Measurements from ENCODE around the gene CDC14B. TPM values are rescaled to one million over a fixed set of nuclear protein-coding genes. Genes with fewer than 3 reads are reported as not detected.

The CDC14B gene
- total RNA-seq, 2 donors from 2014 or later: 1.5 to 2.6 TPM

DNA sequence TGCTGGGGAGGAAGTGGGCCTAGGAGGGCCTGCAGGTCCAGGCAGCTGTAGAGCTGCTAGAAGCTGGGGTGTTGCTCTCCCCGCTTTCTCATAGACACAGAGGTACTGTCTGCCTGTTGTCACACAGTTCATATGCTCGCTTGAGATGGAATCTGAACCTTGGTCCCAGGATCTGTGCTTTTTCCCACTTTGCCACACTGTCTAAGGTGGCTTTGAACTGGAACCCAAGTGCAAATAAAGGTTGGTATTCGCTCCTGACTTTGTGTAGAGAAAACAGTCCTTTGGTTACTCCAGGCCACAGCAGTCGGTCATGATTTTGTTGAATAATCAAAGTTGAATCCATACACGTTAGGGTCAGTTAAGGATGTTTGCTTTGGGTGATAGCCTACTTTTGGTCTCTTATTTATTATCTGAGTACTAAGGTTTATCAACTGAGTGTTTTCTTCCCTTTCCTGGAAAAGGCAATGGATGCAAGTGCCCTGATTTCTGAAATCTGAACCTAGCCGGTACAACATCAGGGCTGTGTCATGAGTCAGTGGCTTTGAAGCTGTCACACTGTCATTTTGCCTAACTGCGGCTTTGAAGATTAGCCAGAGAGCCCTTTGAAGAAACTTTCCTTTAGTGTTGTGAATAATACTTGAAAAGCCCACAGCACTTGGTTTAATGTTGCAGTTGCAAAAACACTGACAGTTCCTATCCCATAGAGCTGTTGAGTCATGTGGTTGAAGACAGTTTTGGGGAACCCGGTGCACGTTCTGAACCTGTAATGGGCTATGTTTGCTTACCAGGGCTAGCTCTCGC, 128.4 kb downstream of the CDC14B start:
- peak in 1 of 2 donors; percentile 69 for DNase-seq (ENCODE audit: low spot score in 2 of 2)
- peak; percentile 92 to 96 for ATAC-seq
- Mint-ChIP-seq H3K27ac (peak overlapping the region; percentile 68 to 96), H3K9me3 (no peaks in the 10 kb centered on the region), H3K36me3 (peaks cover 12% of the 10 kb centered on the region in 2 donors)

DNA sequence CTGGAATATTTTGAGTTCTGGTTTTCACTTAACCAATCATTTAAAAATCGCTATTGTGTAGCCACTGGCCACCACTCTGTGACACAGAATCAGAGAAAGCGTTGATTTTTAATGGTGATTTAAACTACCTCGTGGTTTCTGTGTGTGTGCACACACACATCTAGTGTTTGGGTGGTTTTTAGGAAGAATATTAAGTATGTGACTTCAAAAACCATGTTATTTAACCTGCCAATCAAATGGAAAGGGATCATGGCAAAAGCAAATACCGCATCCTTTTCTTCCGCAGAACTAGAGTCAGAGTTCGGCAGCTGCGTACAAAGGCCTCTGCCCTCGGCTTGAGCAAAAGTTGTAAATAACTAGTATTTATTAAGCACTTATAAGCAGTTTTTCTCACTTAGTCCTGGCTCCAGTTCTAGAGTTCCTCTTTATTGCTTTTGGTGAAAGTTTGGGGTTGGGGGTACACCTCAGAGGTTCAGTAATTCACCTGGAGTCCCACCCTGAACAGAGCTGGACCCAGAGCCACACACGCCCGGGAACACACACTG, 129.0 kb downstream of the CDC14B start:
- ATAC-seq (no peak), DNase-seq (ENCODE audit: low spot score in 2 of 2) (no peak)
- no peaks in the 10 kb centered on the region for H3K9me3 Mint-ChIP-seq
- H3K36me3 Mint-ChIP-seq: peaks cover 12 to 16% of the 10 kb centered on the region in 2 donors
- peak overlapping the region in 1 of 2 donors; percentile 68 for H3K27ac Mint-ChIP-seq

DNA sequence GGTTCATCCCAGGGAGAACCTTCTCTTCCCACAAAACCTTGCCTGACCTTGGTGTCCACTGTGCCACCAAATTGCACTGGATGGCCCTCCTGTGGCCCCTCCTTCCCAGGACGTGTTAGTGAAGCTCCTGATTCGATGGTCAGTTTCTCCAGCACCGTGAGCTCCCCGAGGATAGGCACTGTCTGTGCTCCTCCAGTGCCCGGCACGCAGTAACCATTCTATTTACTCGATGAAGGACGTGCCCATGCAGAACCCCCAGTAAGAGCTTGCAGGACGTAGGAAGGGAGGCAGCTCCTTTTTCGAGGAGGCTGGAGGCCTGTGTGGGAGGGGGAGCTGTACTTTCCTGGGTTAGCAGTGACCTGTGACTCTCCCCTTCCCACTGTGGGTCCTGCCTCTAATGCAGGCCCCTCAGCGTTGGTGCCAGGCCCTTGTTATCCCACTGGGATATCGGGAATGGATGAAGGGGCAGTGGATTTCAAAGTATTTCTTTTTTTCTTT, 130.1 kb downstream of the CDC14B start:
- H3K36me3 Mint-ChIP-seq: peaks cover 12 to 20% of the 10 kb centered on the region in 2 donors
- no peak for DNase-seq (ENCODE audit: low spot score in 2 of 2)
- H3K9me3 Mint-ChIP-seq: no peaks in the 10 kb centered on the region
- ATAC-seq: no peak
- H3K27ac Mint-ChIP-seq: no peak overlapping the region

DNA sequence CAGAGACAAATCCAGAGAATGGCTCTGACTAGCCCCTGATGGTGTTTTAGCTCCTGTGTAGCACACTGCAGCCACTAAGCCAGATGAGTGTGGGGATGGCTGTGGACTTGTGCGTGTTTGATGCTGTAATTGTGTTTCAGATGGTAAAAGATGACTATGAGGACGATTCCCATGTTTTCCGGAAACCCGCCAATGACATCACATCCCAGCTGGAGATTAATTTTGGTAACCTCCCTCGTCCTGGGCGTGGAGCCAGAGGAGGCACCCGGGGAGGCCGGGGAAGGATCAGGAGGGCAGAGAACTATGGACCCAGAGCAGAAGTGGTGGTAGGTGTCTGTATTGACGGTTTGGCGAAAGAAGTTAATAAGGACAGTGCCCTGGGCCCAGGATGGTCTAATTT, 131.7 kb downstream of the CDC14B start:
- peaks cover 12 to 28% of the 10 kb centered on the region in 2 donors for H3K36me3 Mint-ChIP-seq
- DNase-seq (ENCODE audit: low spot score in 2 of 2) (no peak), ATAC-seq (no peak)
- H3K9me3 Mint-ChIP-seq: no peaks in the 10 kb centered on the region
- H3K27ac Mint-ChIP-seq: no peak overlapping the region

DNA sequence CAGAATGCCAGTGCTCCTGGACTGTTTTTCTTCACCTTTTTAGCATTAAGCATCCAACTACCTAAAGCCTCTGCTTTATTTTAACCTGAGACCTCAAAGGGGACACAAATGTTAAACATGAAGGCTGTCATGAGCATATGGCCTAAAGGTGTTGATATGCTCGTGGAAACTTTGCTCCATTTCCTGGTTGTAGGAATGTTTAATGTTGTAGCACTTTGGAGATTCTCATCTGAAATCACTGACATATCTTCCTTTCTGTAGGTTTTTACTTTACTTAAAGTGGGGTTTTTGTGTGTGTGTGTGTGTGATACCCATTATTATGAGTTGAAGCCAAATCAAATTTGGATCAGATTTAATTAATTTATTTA, 132.6 kb downstream of the CDC14B start:
- no peak overlapping the region for H3K27ac Mint-ChIP-seq
- H3K9me3 Mint-ChIP-seq: no peaks in the 10 kb centered on the region
- no peak for DNase-seq (ENCODE audit: low spot score in 2 of 2)
- H3K36me3 Mint-ChIP-seq: peaks cover 20 to 28% of the 10 kb centered on the region in 2 donors
- no peak for ATAC-seq

DNA sequence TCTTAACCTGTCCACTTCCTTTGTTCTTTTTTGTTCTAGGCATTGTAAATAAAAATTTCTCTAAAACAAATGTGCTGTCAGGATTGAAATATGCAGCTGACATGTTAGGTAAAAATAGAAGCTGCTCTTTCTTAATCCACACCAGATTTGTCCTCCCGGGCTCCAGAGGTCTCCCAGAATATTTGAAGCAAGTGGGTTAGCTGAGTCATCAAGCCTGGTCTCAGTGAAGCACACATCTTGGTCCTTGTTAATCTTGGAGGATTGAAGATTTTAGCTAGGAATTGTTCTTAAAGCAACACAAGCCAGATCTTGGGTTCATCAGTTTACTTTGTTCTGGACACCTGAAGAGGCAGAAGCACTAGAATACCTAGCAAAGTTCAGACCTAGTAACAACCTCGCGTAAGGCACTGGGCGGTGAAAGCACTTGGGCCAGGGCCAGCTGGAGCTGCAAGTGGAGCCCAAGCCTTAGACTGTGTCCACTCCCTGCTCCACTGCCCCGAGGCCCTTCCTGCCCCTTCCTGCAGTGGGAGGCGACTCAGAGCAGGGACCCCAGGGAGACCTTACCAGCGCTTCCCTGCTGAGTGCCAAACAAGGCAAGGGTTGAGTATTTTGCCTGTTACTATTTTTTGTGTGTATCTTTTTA, 133.1 kb downstream of the CDC14B start:
- ATAC-seq: no peak
- H3K27ac Mint-ChIP-seq: no peak overlapping the region
- H3K9me3 Mint-ChIP-seq: no peaks in the 10 kb centered on the region

DNA sequence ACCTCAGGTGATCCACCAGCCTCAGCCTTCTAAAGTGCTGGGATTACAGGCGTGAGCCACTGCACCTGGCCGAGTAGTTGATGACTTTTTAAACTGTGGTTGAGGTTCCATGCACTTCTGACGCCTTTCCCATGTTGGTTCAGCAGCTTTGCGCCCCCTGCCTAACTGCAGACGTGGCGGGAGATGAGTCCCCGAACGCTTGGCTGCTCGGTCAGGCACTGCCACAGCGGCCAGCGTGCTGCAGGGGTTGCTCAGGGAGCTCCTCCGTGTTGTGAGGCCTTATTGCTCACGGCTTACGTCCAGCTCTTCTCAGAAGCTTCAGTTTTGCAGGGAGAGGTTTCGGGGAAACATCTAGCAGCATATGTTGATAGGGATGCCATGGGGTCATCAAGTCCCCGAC, 134.4 kb downstream of the CDC14B start:
- H3K9me3 Mint-ChIP-seq: no peaks in the 10 kb centered on the region
- H3K36me3 Mint-ChIP-seq: peaks cover 13 to 20% of the 10 kb centered on the region in 2 donors
- peak overlapping the region in 1 of 2 donors; percentile 64 for H3K27ac Mint-ChIP-seq
- ATAC-seq: no peak
- no peak for DNase-seq (ENCODE audit: low spot score in 2 of 2)

More for the DNA sequence above, 133.1 kb downstream of the CDC14B start:
- peaks cover 17 to 23% of the 10 kb centered on the region in 2 donors for H3K36me3 Mint-ChIP-seq
- no peak for DNase-seq (ENCODE audit: low spot score in 2 of 2)

DNA sequence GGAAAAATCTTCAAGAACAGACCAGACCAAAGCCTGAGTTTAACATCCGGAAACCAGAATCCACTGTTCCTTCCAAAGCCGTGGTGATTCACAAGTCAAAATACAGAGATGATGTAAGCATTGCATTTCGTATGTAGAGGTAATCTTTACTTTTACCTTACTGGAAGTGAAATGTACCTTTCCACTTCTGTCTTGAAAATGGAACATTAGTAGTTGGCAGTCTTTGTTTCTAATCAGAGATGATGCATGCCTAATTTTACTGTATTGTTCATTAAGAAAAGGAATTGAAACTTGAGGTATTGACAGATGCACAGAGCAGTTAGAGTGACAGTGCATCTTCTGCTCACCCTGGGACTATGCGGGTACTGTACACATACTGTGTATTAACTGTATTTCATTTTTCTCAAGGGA, 135.1 kb downstream of the CDC14B start:
- peaks cover 8 to 16% of the 10 kb centered on the region in 2 donors for H3K36me3 Mint-ChIP-seq
- ATAC-seq: peak; percentile 82 to 84
- no peak for DNase-seq (ENCODE audit: low spot score in 2 of 2)
- H3K27ac Mint-ChIP-seq: peak overlapping the region; percentile 3 to 64
- H3K9me3 Mint-ChIP-seq: no peaks in the 10 kb centered on the region

DNA sequence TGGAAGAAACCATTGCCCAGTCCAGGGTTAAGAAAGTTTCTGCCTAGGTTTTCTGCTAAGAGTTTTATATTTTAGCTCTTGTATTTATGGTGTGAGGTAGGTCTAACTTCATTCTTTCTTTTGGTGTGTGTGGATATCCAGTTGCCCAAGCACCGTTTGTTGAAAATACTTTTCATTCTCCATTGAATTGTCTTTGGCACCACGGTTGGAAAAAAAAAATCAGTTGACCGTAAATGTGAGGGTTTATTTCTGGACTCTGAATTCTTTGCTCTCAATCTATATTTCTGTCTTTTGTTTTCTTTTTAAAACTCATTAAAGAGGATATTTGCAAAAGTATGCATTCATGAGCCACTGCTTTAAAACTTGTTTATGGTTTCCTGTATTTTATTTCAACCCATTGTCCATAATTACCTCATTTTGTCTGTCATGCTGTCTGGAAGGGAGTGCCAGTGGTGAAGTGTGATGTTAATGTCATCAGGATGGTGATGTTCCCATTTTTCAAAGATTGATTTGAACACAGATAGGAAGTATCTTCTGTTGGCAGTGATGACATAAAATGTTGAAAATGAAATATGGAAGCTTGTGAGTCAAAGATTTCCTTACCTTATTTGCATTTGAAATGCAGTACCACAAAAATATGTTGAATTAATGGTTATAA, 135.8 kb downstream of the CDC14B start:
- ATAC-seq (no peak), DNase-seq (ENCODE audit: low spot score in 2 of 2) (no peak)
- H3K36me3 Mint-ChIP-seq: peaks cover 8 to 16% of the 10 kb centered on the region in 2 donors
- peak overlapping the region; percentile 32 to 64 for H3K27ac Mint-ChIP-seq
- H3K9me3 Mint-ChIP-seq: no peaks in the 10 kb centered on the region

DNA sequence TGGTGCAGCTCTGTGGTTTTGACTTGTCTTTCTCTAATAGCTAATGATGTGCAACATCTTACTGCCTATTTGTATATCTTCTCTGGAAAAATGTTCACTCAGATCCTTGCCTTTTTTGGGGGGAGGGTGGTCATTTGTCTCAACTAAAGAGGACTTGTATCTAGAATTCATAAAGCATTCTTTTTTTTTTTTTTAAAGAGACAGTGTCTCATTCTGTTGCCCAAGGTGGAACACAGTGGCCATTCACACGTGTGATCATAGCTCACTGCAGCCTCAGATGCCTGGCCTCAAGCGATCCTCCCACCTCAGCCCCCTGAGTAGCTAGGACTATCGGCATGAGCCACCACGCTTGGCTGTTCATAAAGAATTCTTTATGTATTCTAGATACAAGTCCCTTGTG, 136.4 kb downstream of the CDC14B start:
- DNase-seq (ENCODE audit: low spot score in 2 of 2): no peak
- H3K27ac Mint-ChIP-seq: no peak overlapping the region

DNA sequence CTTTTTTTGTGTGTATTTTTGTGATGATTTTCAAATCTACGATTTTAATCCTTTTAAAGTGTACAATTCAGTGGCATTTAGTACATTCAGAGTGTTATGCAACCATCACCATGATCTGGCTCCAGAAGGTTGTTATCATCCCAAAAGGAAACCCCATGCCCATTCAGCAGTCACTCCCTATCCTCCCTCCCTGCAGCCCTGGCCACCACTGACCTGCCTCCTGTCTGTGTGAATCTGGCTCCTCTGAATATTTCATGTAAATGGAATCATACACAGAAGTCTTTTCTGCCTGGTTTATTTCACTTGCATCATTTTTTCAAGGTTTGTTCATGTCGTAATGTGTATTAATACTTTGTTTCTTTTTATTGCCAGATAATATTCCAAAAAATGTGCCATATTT, 137.2 kb downstream of the CDC14B start:
- Mint-ChIP-seq H3K27ac (no peak overlapping the region), H3K36me3 (peaks cover 8 to 16% of the 10 kb centered on the region in 2 donors), H3K9me3 (no peaks in the 10 kb centered on the region)
- ATAC-seq (no peak), DNase-seq (ENCODE audit: low spot score in 2 of 2) (no peak)

More for the DNA sequence above, 136.4 kb downstream of the CDC14B start:
- no peaks in the 10 kb centered on the region for H3K9me3 Mint-ChIP-seq
- peaks cover 8 to 16% of the 10 kb centered on the region in 2 donors for H3K36me3 Mint-ChIP-seq
- ATAC-seq: no peak

DNA sequence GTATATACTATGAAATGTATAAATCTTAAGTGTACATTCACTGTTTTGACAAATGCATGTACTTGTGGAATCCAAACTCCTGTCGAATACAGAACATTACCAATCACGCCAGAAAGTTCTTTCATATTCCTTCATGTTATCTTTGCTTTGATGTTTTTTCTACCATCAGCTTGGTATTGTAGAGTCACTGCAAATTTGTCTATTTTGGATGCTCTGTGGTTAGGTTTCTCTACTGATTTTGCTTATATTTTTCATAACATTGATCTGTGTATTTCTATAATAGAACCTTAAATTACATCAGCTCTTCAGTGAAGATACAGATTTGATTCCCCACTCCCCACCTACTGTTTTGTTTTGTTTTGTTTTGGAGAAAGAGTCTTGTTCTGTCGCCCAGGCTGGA, 138.9 kb downstream of the CDC14B start:
- Mint-ChIP-seq H3K9me3 (no peaks in the 10 kb centered on the region), H3K27ac (no peak overlapping the region), H3K36me3 (peaks cover 8 to 13% of the 10 kb centered on the region in 2 donors)
- peak in 1 of 2 donors; percentile 25 for ATAC-seq
- DNase-seq (ENCODE audit: low spot score in 2 of 2): no peak

DNA sequence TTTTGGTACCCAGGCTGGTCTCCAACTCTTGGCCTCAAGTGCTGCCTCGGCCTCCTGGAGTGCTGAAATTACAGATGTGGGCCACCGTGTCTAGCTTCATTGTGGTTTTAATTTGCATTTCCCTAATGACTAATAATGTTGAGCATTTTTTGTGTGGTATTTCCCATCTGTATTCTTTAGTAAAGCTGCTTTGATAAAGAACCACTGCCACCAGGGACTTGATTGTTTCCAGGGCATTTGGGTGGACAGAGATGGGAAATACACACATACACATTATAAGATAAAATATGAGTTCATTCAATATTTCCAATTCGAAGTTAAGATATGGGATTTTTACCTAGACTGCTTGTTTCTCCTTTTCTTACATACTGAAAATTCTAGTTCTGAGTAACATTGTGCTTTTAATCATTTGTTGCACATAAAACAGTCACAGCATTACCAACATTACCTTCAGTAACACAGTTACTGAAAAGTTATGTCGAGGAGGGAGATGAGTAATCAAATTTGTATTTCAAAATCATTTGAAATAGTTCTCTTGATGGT, 140.7 kb downstream of the CDC14B start:
- Mint-ChIP-seq H3K27ac (peak overlapping the region; percentile 81 to 94), H3K9me3 (no peaks in the 10 kb centered on the region), H3K36me3 (peaks cover 6 to 8% of the 10 kb centered on the region in 2 donors)
- peak; percentile 84 to 91 for ATAC-seq
- DNase-seq (ENCODE audit: low spot score in 2 of 2): peak in 1 of 2 donors; percentile 38

DNA sequence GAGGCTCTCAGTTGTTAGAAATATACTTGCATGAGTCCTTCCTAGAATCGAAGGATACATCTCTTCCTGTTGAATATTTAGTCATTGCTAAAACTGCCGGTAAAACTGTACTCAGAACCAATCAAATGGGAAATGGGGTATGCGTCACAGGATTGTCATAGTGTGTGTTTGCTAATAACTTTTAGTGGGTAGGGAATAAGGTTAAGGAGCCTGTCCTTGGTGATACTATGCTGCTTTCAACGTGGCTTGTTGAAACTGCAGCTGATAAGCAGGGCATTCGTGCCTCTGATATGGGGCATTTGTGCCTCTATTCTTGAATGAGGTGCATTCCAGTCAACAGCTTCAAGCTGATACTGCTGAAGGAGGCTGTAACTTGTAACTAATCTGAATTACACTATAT, 143.1 kb downstream of the CDC14B start:
- DNase-seq (ENCODE audit: low spot score in 2 of 2): no peak
- peak in 1 of 2 donors; percentile 5 for ATAC-seq
- Mint-ChIP-seq H3K27ac (no peak overlapping the region), H3K36me3 (no peaks in the 10 kb centered on the region), H3K9me3 (no peaks in the 10 kb centered on the region)

DNA sequence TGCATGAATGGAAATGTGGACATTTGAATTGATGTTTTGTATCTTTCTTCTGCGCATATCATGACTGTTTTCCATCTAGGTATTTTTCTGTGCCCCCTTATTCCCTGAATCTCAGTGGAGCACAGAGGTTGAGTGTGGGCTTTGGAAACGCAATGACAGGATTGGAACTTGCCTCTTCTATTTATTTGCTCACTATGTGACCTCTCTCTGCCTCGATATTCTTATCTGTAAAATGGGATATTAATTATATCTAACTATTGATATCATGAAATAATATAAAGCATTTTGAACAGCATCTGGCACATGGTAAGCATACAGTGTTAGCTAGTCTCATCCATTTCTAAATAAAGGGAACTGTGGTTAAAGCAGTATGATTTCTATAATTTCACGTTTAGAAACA, 143.6 kb downstream of the CDC14B start:
- no peak for DNase-seq (ENCODE audit: low spot score in 2 of 2)
- no peak for ATAC-seq
- Mint-ChIP-seq H3K9me3 (no peaks in the 10 kb centered on the region), H3K36me3 (no peaks in the 10 kb centered on the region), H3K27ac (no peak overlapping the region)

DNA sequence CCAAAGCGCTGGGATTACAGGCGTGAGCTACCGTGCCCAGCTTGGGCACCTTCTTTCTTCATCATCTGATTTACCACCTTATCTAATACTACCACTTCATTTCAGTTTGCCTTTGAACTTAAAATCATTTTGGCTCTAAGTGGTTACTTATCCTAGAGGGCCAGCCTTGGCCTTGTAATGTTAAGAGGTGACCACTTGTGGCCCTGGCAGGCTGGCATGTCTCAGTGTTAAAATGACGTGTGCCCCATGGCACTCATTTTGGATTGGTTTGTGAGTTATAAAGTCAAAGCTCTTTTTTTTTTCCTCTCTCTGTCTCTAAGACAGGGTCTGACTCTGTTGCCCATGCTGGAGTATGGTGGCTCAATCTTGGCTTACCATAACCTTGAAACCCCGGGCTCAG, 151.9 kb downstream of the CDC14B start:
- H3K36me3 Mint-ChIP-seq: no peaks in the 10 kb centered on the region
- no peaks in the 10 kb centered on the region for H3K9me3 Mint-ChIP-seq
- DNase-seq (ENCODE audit: low spot score in 2 of 2): no peak
- H3K27ac Mint-ChIP-seq: peak overlapping the region in 1 of 2 donors; percentile 54
- no peak for ATAC-seq
